Right cardiac atrium (tissue), 5 donors: ENCODE measurements around the gene SLC9A7. TPM values are rescaled to one million over a fixed set of nuclear protein-coding genes. Genes with fewer than 3 reads are reported as not detected.

Source experiments
- polyA plus RNA-seq: library from polyadenylated mRNA; stranded (reverse); fragments of 200-250 nt; gene quantifications from one replicate; pipeline ENCODE4 v1.2.3, GENCODE V29; 2013
- total RNA-seq, 4 donors: library from RNA; stranded (reverse); fragmentation: NEBNext Ultra II Directional; extraction: Animal tissue kit (Norgen Biotek cat#: 25700); gene quantifications; one replicate each; pipeline ENCODE4 v1.2.1, GENCODE V29; 2021
- donor health status: healthy with polysubstance abuse.
- donor health status: DM: no; HTN: yes; CAD: no.
- donor health status: DM: no; HTN: no; CAD: no.
- donor health status: DM: no; HTN: yes; CAD: no; lungs with severe emphysema.
- donor health status: DM: yes; HTN: yes; CAD: no.

Gene SLC9A7
- total and polyA plus RNA-seq, 5 donors, result 1.3 to 8.7 (median 5.2) TPM

Other genes starting within 250 kb of the SLC9A7 start
- 1 to 10 TPM; 2.7 to 3.2 (median 3.0) TPM for gene ZNF674, start 213.7 kb downstream of the SLC9A7 start, total RNA-seq
- 1.4 TPM for gene ZNF674, start 213.7 kb downstream of the SLC9A7 start, polyA plus RNA-seq
- gene CHST7, start 185.4 kb downstream of the SLC9A7 start, total RNA-seq, result 10 to 100 TPM; 12.8 to 41.5 (median 16.2) TPM
- gene CHST7, start 185.4 kb downstream of the SLC9A7 start, polyA plus RNA-seq, result 10.6 TPM
- gene RP2, start 77.9 kb upstream of the SLC9A7 start, total RNA-seq, result 1 to 10 TPM; 3.4 to 6.5 (median 5.1) TPM
- 2.9 TPM for gene RP2, start 77.9 kb upstream of the SLC9A7 start, polyA plus RNA-seq
- gene JADE3, start 153.3 kb upstream of the SLC9A7 start, total RNA-seq, result 1 to 10 TPM; 5.7 to 6.7 (median 6.4) TPM
- 2.5 TPM for gene JADE3, start 153.3 kb upstream of the SLC9A7 start, polyA plus RNA-seq